ENCODE measurements around the gene TSPAN18. TPM values are rescaled to one million over a fixed set of nuclear protein-coding genes. Genes with fewer than 3 reads are reported as not detected.

Gene TSPAN18
- total RNA-seq, 2 experiments from 2014 or later = 0.85 to 0.92 TPM

DNA sequence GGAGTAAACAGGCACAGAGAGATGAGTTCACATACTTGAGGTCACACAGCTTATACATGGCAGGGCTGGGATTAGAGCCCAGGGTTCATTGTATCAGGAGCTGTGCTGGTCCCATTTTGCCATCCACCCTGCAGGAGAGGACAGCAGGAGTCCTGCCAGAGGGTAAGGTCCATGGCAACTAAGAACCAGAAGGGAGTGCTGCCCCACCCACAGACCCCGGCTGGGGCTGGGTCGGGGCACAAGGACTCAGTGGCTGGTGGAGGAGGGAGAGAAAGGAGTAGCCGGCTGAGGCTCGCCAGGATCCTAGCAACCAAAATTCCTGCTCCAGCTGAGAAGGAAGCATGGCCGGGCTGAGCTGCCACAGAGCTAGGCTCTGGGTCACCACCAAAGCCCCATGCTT lies 249.8 kb downstream of the TSPAN18 start:
- no peak for ATAC-seq
- Mint-ChIP-seq H3K9me3 (no peaks in the 10 kb centered on the region), H3K4me3 (no peak overlapping the region), H3K36me3 (ENCODE audit: low read depth) (no peaks in the 10 kb centered on the region), H3K27ac (no peak overlapping the region), H3K27me3 (no peaks in the 10 kb centered on the region), H3K4me1 (ENCODE audit: low read depth) (peaks cover 12% of the 10 kb centered on the region)
- DNase-seq = no peak
- ChIA-PET POLR2A (interaction anchor here (1.5 kb wide), 1 partner anchor 35 kb away, joined by 3 read pairs; no protein-coding TSS in a partner anchor), CTCF (interaction anchor here (1.2 to 1.7 kb wide), 6 partner anchors 8 to 127 kb away, joined by 3 to 7 read pairs (median 4); no protein-coding TSS in a partner anchor)
- TF ChIP-seq CTCF (IDR thresholded peaks at IDR 0.05) = no peak
- intact Hi-C loops (cut with micrococcal nuclease) = no loop called here

GRCh38 chr11:44977493-44977984 lies 250.8 kb downstream of the TSPAN18 start:
- ATAC-seq (no peak), DNase-seq (peak; percentile 12)
- CTCF ChIA-PET = interaction anchor here (1.2 to 1.7 kb wide), 4 partner anchors 9 to 41 kb away, joined by 3 to 7 read pairs (median 4); no protein-coding TSS in a partner anchor
- Mint-ChIP-seq H3K4me1 (ENCODE audit: low read depth) (peaks cover 12% of the 10 kb centered on the region), H3K9me3 (no peaks in the 10 kb centered on the region), H3K36me3 (ENCODE audit: low read depth) (no peaks in the 10 kb centered on the region), H3K27ac (no peak overlapping the region), H3K27me3 (no peaks in the 10 kb centered on the region), H3K4me3 (no peak overlapping the region)
- no peak for TF ChIP-seq CTCF (IDR thresholded peaks at IDR 0.05)
- intact Hi-C loops (cut with micrococcal nuclease) = no loop called here
- POLR2A ChIA-PET = interaction anchor here (1.5 kb wide), 1 partner anchor 36 kb away, joined by 3 read pairs; no protein-coding TSS in a partner anchor

GRCh38 chr11:44978274-44978960 lies 251.7 kb downstream of the TSPAN18 start:
- no peaks in the 10 kb centered on the region for H3K36me3 Mint-ChIP-seq (ENCODE audit: low read depth)
- ATAC-seq (no peak), DNase-seq (no peak)
- TF ChIP-seq CTCF (IDR thresholded peaks at IDR 0.05) = no peak
- intact Hi-C loops (cut with micrococcal nuclease) = no loop called here
- H3K4me3 Mint-ChIP-seq = no peak overlapping the region
- no peaks in the 10 kb centered on the region for H3K9me3 Mint-ChIP-seq
- ChIA-PET CTCF (interaction anchor here (1.1 to 3.1 kb wide), 5 partner anchors 10 to 125 kb away, joined by 3 to 13 read pairs (median 7); no protein-coding TSS in a partner anchor), POLR2A (no interaction called here)
- no peak overlapping the region for H3K27ac Mint-ChIP-seq
- H3K27me3 Mint-ChIP-seq = no peaks in the 10 kb centered on the region
- peaks cover 13% of the 10 kb centered on the region for H3K4me1 Mint-ChIP-seq (ENCODE audit: low read depth)

- ChIA-PET CTCF (interaction anchor here (1.1 to 3.1 kb wide), 4 partner anchors 38 to 124 kb away, joined by 3 to 13 read pairs (median 8); no protein-coding TSS in a partner anchor), POLR2A (no interaction called here)
- H3K4me1 Mint-ChIP-seq (ENCODE audit: low read depth) = peaks cover 17% of the 10 kb centered on the region
- no peak for DNase-seq
- intact Hi-C loops (cut with micrococcal nuclease) = no loop called here
- H3K36me3 Mint-ChIP-seq (ENCODE audit: low read depth) = no peaks in the 10 kb centered on the region
- no peak for ATAC-seq
- no peak overlapping the region for H3K4me3 Mint-ChIP-seq
- no peaks in the 10 kb centered on the region for H3K27me3 Mint-ChIP-seq
- H3K27ac Mint-ChIP-seq = no peak overlapping the region
- no peak for TF ChIP-seq CTCF (IDR thresholded peaks at IDR 0.05)
- H3K9me3 Mint-ChIP-seq = no peaks in the 10 kb centered on the region
Measured at GRCh38 chr11:44978961-44979331, 252.2 kb downstream of the TSPAN18 start.

All from activated CD8-positive, alpha-beta T cell treated with anti-CD3 and anti-CD28 coated beads for 36 hours (primary cell).